HG03060 (cell line): Measurements from ENCODE around the gene TANGO2.

Experiments used
- ATAC-seq: cut with Tn5 transposase; IDR thresholded peaks from one replicate; pipeline ENCODE4 v1.9.1; 2021; ENCODE audit warnings: low read depth, moderate number of reproducible peaks; ENCODE audit not compliant: unreplicated experiment

Gene TANGO2

GRCh38 chr22:20083157-20083890, 62.4 kb downstream of the TANGO2 start:
- ATAC-seq: no peak

- no peak for ATAC-seq
Measured at GRCh38 chr22:20083891-20084546, 63.1 kb downstream of the TANGO2 start.

GRCh38 chr22:20084547-20085413, 63.9 kb downstream of the TANGO2 start:
- no peak for ATAC-seq

- no peak for ATAC-seq
Measured at GRCh38 chr22:20085651-20086050, 64.7 kb downstream of the TANGO2 start.

GRCh38 chr22:20086101-20086599, 65.2 kb downstream of the TANGO2 start:
- ATAC-seq: no peak

- no peak for ATAC-seq
Measured at GRCh38 chr22:20086763-20087162, 65.9 kb downstream of the TANGO2 start.

GRCh38 chr22:20087319-20088262, 66.7 kb downstream of the TANGO2 start:
- ATAC-seq: no peak

GRCh38 chr22:20088263-20088648, 67.3 kb downstream of the TANGO2 start:
- ATAC-seq: no peak

- no peak for ATAC-seq
Measured at GRCh38 chr22:20089226-20089976, 68.5 kb downstream of the TANGO2 start.

- no peak for ATAC-seq
Measured at GRCh38 chr22:20089977-20090729, 69.2 kb downstream of the TANGO2 start.

GRCh38 chr22:20090730-20091240, 69.9 kb downstream of the TANGO2 start:
- ATAC-seq: no peak

GRCh38 chr22:20091690-20092476, 71.0 kb downstream of the TANGO2 start:
- no peak for ATAC-seq

GRCh38 chr22:20092477-20092854, 71.6 kb downstream of the TANGO2 start:
- no peak for ATAC-seq

GRCh38 chr22:20093418-20094196, 72.7 kb downstream of the TANGO2 start:
- ATAC-seq: no peak

GRCh38 chr22:20094197-20094807, 73.4 kb downstream of the TANGO2 start:
- no peak for ATAC-seq

- no peak for ATAC-seq
Measured at GRCh38 chr22:20095521-20095920, 74.6 kb downstream of the TANGO2 start.
